Stimulated activated CD8-positive, alpha-beta memory T cell treated with anti-CD3 and anti-CD28 coated beads, Interleukin-15, amount 100 ng/mL, for 24 hours (primary cell): ENCODE results near the gene LMBR1.

Experiments
- DNase-seq: peaks from one replicate; pipeline ENCODE4 v3.0.0-alpha.2; 2020; ENCODE audit warnings: low read depth

The LMBR1 gene

GRCh38 chr7:156691764-156692163 is 201.2 kb downstream of the LMBR1 start:
- no peak for DNase-seq

- no peak for DNase-seq
Measured at GRCh38 chr7:156684661-156685060, 208.3 kb downstream of the LMBR1 start.

GRCh38 chr7:156684251-156684650 is 208.7 kb downstream of the LMBR1 start:
- DNase-seq = no peak

- DNase-seq = no peak
Measured at GRCh38 chr7:156682928-156683327, 210.1 kb downstream of the LMBR1 start.

GRCh38 chr7:156680281-156680680 is 212.7 kb downstream of the LMBR1 start:
- no peak for DNase-seq

GRCh38 chr7:156677374-156678054 is 215.5 kb downstream of the LMBR1 start:
- DNase-seq = no peak

GRCh38 chr7:156676263-156676662 is 216.7 kb downstream of the LMBR1 start:
- no peak for DNase-seq

- DNase-seq = no peak
Measured at GRCh38 chr7:156675721-156676120, 217.3 kb downstream of the LMBR1 start.

- no peak for DNase-seq
Measured at GRCh38 chr7:156673902-156674301, 219.1 kb downstream of the LMBR1 start.

- DNase-seq = no peak
Measured at GRCh38 chr7:156673454-156673853, 219.5 kb downstream of the LMBR1 start.

GRCh38 chr7:156669035-156669828 is 223.8 kb downstream of the LMBR1 start:
- no peak for DNase-seq

GRCh38 chr7:156668130-156668741 is 224.7 kb downstream of the LMBR1 start:
- no peak for DNase-seq

- no peak for DNase-seq
Measured at GRCh38 chr7:156667110-156667426, 225.9 kb downstream of the LMBR1 start.

GRCh38 chr7:156666368-156667109 is 226.4 kb downstream of the LMBR1 start:
- DNase-seq = no peak

- DNase-seq = no peak
Measured at GRCh38 chr7:156665101-156665500, 227.9 kb downstream of the LMBR1 start.

- no peak for DNase-seq
Measured at GRCh38 chr7:156662277-156662676, 230.7 kb downstream of the LMBR1 start.

GRCh38 chr7:156661637-156662036 is 231.3 kb downstream of the LMBR1 start:
- DNase-seq = no peak

- DNase-seq = no peak
Measured at GRCh38 chr7:156659961-156660360, 233.0 kb downstream of the LMBR1 start.

GRCh38 chr7:156659203-156659602 is 233.8 kb downstream of the LMBR1 start:
- no peak for DNase-seq

- DNase-seq = no peak
Measured at GRCh38 chr7:156657681-156658080, 235.3 kb downstream of the LMBR1 start.

GRCh38 chr7:156656598-156656997 is 236.4 kb downstream of the LMBR1 start:
- DNase-seq = no peak

- no peak for DNase-seq
Measured at GRCh38 chr7:156655983-156656382, 237.0 kb downstream of the LMBR1 start.

GRCh38 chr7:156655251-156655650 is 237.7 kb downstream of the LMBR1 start:
- DNase-seq = no peak
